Measurements from ENCODE around the gene GJA10. TPM values are rescaled to one million over a fixed set of nuclear protein-coding genes. Genes with fewer than 3 reads are reported as not detected.
A peak's percentile ranks its signal among the peaks of the same experiment; 100 is the strongest.

GJA10 gene
- total and polyA plus RNA-seq, 2 experiments from 2014 or later = not detected

DNA sequence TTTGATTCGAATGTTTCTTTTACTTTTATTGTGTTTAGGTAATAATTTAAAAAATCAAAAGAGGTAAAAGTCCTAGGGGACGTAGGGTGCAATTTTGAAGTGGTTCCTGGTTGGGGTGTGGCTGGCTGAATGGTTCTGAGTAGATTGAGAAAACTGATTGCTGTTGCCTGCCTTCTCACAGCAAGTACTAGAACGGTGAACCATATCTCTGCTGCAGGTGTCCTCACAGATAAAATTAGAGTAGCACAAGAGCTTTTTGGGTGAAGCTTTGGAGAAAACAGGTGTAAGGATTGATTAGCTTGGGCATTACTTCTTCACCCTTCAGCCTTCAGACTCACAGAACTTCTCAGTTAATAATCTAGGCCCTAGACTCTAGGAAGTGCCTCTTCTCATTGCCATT is 19.8 kb upstream of the GJA10 start:
- no peak overlapping the region for H3K4me3 ChIP-seq
- in situ Hi-C loops (cut with MboI) = no loop called here
- TF ChIP-seq EZH2phosphoT487 (IDR thresholded peaks at IDR 0.05; ENCODE audit: insufficient read depth, low read depth) (no peak), EZH2 (IDR thresholded peaks at IDR 0.05; ENCODE audit: insufficient read depth, poor library complexity, severe bottlenecking) (no peak)
- no peak overlapping the region for H3K27ac ChIP-seq
- no peaks in the 10 kb centered on the region for H3K79me2 ChIP-seq (ENCODE audit: insufficient read depth)
- DNase-seq = no peak
- no peaks in the 10 kb centered on the region for H3K4me1 ChIP-seq (ENCODE audit: insufficient read depth)
- H3K9me3 ChIP-seq (ENCODE audit: low read depth) = no peaks in the 10 kb centered on the region
- 0 out of 2 replicates have a peak, but pooled peaks cover 3% of the 10 kb centered on the region for H3F3A ChIP-seq (ENCODE audit: insufficient read depth)
- no peak overlapping the region for H3K4me2 ChIP-seq (ENCODE audit: unreplicated experiment)
- H4K20me1 ChIP-seq (ENCODE audit: insufficient read depth) = no peaks in the 10 kb centered on the region
- H3K27me3 ChIP-seq (replicated peaks; ENCODE audit: insufficient read depth) = no peaks in the 10 kb centered on the region
- H3K9me2 ChIP-seq (ENCODE audit: insufficient read depth) = no peaks in the 10 kb centered on the region
- WGBS, 2 experiments (ENCODE audit: low coverage in 1 of 2, low lambda C conversion rate in 2 of 2, missing lambda C conversion rate in 2 of 2) = 97 to 98% methylated on average over 3 of the region's 3 CpGs
- H3K36me3 ChIP-seq (ENCODE audit: low read depth) = peaks cover 3% of the 10 kb centered on the region; the same call in 1 of the 2 replicates
- H2AFZ ChIP-seq = no peak overlapping the region
- no peak overlapping the region for H3K9ac ChIP-seq

DNA sequence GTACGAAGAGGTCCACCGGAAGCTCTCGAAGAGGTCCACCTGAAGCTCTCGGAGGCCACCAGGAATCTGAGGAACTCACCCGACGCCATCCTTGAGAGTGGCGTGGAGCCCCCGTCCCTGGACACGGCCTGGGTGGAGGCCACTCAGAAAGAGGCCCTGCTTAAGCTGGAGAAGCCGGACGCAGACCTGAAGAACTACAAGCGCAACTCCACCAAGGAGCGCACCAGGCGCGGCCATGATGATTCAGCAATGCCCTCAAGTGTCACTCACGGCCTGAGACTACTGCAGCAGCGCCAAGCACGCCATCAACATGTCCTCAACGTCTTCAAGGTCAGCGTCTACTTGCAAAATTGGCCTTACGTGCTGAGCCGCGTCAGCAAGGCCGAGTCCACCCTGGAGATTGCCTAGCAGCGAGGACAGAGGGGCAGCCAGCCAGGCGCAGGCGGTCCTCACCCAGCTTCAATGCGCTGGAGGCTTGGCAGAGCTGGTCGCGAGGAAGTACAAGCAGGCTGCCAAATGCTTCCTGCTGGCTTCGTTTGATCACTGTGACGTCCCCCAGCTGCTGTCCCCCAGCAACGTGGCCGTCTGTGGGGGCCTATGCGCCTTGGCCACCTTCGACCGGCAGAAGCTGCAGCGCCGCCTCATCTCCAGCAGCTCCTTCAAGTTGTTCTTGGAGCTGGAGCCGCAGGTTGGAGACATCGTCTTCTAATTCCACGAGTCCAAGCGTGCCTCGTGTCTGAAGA is 7.7 kb upstream of the GJA10 start:
- in situ Hi-C loops (cut with MboI) = no loop called here
- DNase-seq = no peak
- H3K9me2 ChIP-seq (ENCODE audit: insufficient read depth) = no peaks in the 10 kb centered on the region
- H3K4me1 ChIP-seq (ENCODE audit: insufficient read depth) = no peaks in the 10 kb centered on the region
- H3K79me2 ChIP-seq (ENCODE audit: insufficient read depth) = no peaks in the 10 kb centered on the region
- TF ChIP-seq EZH2phosphoT487 (IDR thresholded peaks at IDR 0.05; ENCODE audit: insufficient read depth, low read depth) (no peak), EZH2 (IDR thresholded peaks at IDR 0.05; ENCODE audit: insufficient read depth, poor library complexity, severe bottlenecking) (no peak)
- H4K20me1 ChIP-seq (ENCODE audit: insufficient read depth) = no peaks in the 10 kb centered on the region
- H3F3A ChIP-seq (ENCODE audit: insufficient read depth) = no peaks in the 10 kb centered on the region
- no peaks in the 10 kb centered on the region for H3K9me3 ChIP-seq (ENCODE audit: low read depth)
- H2AFZ ChIP-seq = no peak overlapping the region
- H3K4me3 ChIP-seq = no peak overlapping the region
- peaks cover 14% of the 10 kb centered on the region; the same call in 1 of the 2 replicates for H3K27me3 ChIP-seq (replicated peaks; ENCODE audit: insufficient read depth)
- H3K4me2 ChIP-seq (ENCODE audit: unreplicated experiment) = no peak overlapping the region
- no peak overlapping the region for H3K27ac ChIP-seq
- H3K36me3 ChIP-seq (ENCODE audit: low read depth) = no peaks in the 10 kb centered on the region
- H3K9ac ChIP-seq = no peak overlapping the region
- 87 to 93% methylated on average over 33 to 44 of the region's 44 CpGs for WGBS, 2 experiments (ENCODE audit: low coverage in 1 of 2, low lambda C conversion rate in 2 of 2, missing lambda C conversion rate in 2 of 2)

DNA sequence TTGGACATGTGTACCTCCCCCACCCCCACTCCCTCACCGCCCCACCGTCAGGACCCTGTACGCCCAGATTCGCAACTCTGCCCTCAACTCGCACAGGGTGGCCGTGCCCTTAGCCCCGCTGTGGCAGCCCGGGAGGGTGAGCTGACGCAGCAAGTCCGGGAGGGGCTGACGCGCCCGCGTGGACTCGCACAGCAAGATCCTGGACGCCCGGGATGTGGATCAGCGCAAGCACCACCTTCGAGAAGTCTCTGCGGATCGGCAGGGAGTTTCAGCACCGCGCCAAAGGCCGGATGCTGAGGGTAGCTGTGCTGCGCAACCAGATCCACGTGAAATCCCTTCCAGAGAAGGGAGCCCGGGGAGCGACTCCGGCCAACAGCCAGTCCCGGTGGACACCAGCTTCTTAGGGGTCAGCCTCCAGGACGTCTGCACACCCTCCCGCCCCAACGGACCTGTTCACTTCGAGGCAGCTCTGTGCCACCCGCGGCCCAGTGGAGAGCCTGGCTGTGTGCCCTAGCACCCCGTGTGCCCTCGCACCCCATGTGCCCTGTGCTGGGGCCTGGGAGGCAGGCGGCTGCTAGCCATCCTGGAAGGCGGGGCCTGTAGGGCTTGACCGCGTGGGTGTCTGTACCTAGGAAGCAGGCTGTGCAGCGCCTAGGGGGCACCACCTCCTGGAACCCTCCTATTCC is 6.7 kb upstream of the GJA10 start:
- peak; percentile 11 for DNase-seq

DNA sequence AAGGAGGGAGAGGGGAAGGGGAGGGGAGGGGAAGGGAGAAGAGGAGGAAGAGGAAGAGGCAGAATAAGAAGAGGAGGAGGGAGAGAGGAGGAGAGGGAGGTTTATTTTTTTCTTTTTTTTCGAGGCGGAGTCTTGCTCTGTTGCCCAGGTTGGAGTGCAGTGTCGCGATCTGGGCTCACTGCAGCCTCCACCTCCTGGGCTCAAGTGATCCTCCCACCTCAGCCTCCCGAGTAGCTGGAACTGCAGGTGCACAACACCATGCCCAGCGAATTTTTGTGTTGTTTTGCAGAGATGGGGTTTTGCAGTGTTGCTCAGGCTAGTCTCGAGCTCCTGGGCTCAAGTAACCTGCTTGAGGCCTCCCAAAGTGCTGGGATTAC is 6.1 kb upstream of the GJA10 start:
- Histone ChIP-seq H3K9ac (no peak overlapping the region), H2AFZ (no peak overlapping the region), H3F3A (ENCODE audit: insufficient read depth) (no peaks in the 10 kb centered on the region), H3K4me2 (ENCODE audit: unreplicated experiment) (no peak overlapping the region), H3K79me2 (ENCODE audit: insufficient read depth) (no peaks in the 10 kb centered on the region), H3K27me3 (replicated peaks; ENCODE audit: insufficient read depth) (peaks cover 17% of the 10 kb centered on the region; the same call in 1 of the 2 replicates), H3K36me3 (ENCODE audit: low read depth) (no peaks in the 10 kb centered on the region), H3K27ac (no peak overlapping the region), H3K4me1 (ENCODE audit: insufficient read depth) (no peaks in the 10 kb centered on the region), H3K4me3 (no peak overlapping the region), H3K9me2 (ENCODE audit: insufficient read depth) (no peaks in the 10 kb centered on the region), H3K9me3 (ENCODE audit: low read depth) (no peaks in the 10 kb centered on the region), H4K20me1 (ENCODE audit: insufficient read depth) (no peaks in the 10 kb centered on the region)
- no peak for DNase-seq
- WGBS, 2 experiments (ENCODE audit: low coverage in 1 of 2, low lambda C conversion rate in 2 of 2, missing lambda C conversion rate in 2 of 2) = 72 to 78% methylated on average over 3 to 7 of the region's 7 CpGs
- in situ Hi-C loops (cut with MboI) = no loop called here
- TF ChIP-seq EZH2 (IDR thresholded peaks at IDR 0.05; ENCODE audit: insufficient read depth, poor library complexity, severe bottlenecking) (no peak), EZH2phosphoT487 (IDR thresholded peaks at IDR 0.05; ENCODE audit: insufficient read depth, low read depth) (no peak)

More for the DNA sequence above, 6.7 kb upstream of the GJA10 start:
- in situ Hi-C loops (cut with MboI) = no loop called here
- no peaks in the 10 kb centered on the region for H3K4me1 ChIP-seq (ENCODE audit: insufficient read depth)
- no peak overlapping the region for H3K4me2 ChIP-seq (ENCODE audit: unreplicated experiment)
- H3K79me2 ChIP-seq (ENCODE audit: insufficient read depth) = no peaks in the 10 kb centered on the region
- H3K9me3 ChIP-seq (ENCODE audit: low read depth) = no peaks in the 10 kb centered on the region
- 17% methylated on average over 35 to 42 of the region's 43 CpGs for WGBS, 2 experiments (ENCODE audit: low coverage in 1 of 2, low lambda C conversion rate in 2 of 2, missing lambda C conversion rate in 2 of 2)
- no peak overlapping the region for H3K27ac ChIP-seq
- peaks cover 17% of the 10 kb centered on the region; the same call in 1 of the 2 replicates for H3K27me3 ChIP-seq (replicated peaks; ENCODE audit: insufficient read depth)
- H3F3A ChIP-seq (ENCODE audit: insufficient read depth) = no peaks in the 10 kb centered on the region
- H2AFZ ChIP-seq = no peak overlapping the region
- TF ChIP-seq EZH2phosphoT487 (IDR thresholded peaks at IDR 0.05; ENCODE audit: insufficient read depth, low read depth) (no peak), EZH2 (IDR thresholded peaks at IDR 0.05; ENCODE audit: insufficient read depth, poor library complexity, severe bottlenecking) (no peak)
- no peak overlapping the region for H3K4me3 ChIP-seq
- H3K9ac ChIP-seq = no peak overlapping the region
- no peaks in the 10 kb centered on the region for H4K20me1 ChIP-seq (ENCODE audit: insufficient read depth)
- H3K36me3 ChIP-seq (ENCODE audit: low read depth) = no peaks in the 10 kb centered on the region
- no peaks in the 10 kb centered on the region for H3K9me2 ChIP-seq (ENCODE audit: insufficient read depth)

All from GM23248 (cell line).